ELR (cell line): ENCODE measurements around the gene SGPL1.

Source experiments
- DNase-seq: peaks from one replicate; pipeline ENCODE4 v3.0.0-alpha.2; 2015; ENCODE audit warnings: low read depth

Gene SGPL1

DNA sequence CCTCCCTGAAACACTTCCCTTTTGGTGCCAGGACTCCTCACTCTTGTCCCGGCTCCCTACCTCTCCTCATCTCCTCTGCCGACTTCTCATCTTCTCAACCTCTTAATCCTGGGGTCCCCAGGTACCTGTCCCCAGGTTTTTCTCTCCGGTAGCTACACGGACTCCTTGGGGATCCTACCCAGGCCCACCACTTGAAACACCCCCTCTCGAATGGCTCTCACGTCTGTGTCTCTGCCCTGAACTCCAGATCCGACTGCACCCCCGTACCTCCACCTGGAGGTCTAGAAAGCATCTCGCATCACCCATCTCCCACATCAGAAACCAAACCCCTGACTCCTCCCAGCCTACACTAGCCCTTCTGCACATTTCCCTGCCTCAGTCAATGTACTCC is 35.4 kb upstream of the SGPL1 start:
- DNase-seq: no peak

- no peak for DNase-seq
Measured at GRCh38 chr10:70780772-70781171, 35.0 kb upstream of the SGPL1 start.

DNA sequence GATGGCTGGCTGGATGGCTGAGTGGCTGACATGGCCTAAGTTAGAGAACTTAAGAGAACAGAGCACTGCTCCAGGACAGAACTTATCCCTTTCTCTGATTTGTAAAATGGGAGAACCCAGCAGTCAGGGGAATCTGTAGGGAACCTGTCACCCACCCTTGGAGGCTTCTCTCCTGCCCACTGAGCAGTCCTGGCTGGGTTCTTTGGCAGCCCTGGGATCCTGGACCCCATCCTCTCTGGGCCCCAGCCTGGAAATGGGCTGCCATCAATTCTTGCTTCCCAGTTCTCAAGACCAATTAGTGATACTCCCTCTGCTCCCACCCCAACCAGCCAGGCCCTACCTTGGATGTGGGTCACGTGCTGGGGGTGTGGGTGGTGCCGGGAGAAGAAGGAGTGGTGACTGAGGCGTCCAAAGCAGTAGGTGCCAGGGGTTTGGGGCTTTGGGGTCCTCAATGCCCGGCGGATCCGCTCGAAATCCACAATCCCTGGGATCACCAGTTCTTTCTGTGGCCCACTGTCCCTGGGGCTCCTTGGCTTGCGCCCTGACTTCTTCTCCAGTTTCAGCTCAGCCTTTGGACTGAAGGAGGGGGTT is 34.2 kb upstream of the SGPL1 start:
- DNase-seq: no peak

DNA sequence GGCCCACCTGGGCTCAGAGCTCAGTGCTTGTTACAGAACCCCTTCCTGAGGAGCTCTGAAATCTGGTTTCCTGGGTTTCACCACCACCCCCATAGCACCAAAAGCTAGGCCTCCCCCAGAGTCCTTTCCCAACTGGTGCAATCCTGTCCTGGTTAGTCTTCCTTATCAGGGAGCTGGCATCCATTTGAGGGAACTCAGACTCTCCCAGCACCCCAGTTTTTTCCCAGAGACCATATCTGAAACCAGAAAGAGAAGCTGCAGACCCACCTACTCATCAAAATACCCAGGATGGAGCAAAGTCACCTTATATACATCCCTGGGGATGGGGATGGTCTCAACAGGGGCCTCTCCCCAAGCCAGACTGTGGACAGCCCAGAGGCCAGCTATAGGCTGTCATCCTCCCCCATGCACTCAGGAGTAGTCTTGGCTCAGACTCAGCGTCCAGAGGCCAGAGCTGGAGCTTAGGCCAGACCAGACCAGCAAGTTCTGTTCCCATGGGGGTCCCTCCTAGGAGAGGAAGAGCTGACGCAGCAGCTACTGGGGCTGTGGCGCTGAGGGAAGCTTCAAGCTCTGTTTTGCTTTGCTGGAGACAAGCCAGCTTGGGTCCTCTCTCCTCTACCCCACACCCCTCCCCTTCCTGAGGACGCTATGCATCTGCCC is 33.5 kb upstream of the SGPL1 start:
- DNase-seq: no peak

GRCh38 chr10:70782746-70783680 is 32.7 kb upstream of the SGPL1 start:
- no peak for DNase-seq

DNA sequence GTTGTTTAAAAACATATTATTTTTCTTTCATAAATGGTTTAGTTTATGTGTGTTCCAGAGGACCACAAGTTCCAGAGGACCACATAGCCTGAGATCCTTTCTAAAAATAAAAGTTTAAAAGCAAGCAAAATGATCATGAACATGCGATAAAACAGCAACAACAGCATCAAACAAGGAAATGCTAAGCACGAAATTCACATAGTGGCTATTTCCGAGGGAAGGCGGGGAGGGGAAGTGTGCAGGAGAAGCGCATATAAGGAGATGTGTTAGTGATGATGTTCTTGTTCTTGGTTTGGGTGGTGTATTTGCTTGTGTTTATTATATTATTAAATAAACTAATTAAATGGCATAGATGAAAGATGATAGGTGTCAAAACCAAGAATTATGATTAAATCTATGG is 31.7 kb upstream of the SGPL1 start:
- no peak for DNase-seq

GRCh38 chr10:70784471-70784870 is 31.3 kb upstream of the SGPL1 start:
- DNase-seq: peak; percentile 34

GRCh38 chr10:70785190-70785589 is 30.6 kb upstream of the SGPL1 start, which contains the start of gene TBATA:
TBATA (minus strand) TSS chr10:70785377; CDS start chr10:70783379, 1,998 bp downstream.
- no peak for DNase-seq

GRCh38 chr10:70786799-70787415 is 28.8 kb upstream of the SGPL1 start:
- DNase-seq: peak; percentile 58

DNA sequence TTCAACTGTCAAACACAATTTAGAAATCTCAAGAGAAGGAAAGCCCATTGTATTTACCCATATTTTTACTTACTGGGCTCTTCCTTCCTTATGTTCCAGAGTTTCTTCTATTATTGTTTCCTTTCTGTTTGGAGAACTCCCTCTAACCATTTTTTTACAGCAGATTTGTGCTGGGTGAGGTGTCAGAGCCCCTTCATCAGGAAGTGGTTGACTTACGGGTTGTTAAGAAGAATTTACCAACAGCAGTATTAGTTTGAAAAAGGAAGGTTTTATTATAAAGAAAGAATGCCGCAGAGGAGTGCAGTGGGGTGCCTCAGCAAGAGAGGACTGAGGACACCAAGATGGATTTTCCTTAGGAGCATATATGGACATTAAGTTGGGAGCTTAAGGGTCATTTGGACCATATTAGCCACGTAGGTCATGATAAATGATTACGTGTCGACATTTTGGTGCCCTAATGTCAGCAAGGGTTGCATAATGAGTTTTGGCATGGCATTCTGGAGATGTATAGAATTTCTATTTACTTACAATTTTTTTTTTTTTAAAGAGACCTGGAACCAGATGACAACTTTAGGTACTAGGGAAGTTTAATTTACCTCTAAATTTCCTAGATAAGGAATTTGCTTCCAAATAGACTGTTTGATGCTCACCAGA is 24.2 kb upstream of the SGPL1 start:
- no peak for DNase-seq

DNA sequence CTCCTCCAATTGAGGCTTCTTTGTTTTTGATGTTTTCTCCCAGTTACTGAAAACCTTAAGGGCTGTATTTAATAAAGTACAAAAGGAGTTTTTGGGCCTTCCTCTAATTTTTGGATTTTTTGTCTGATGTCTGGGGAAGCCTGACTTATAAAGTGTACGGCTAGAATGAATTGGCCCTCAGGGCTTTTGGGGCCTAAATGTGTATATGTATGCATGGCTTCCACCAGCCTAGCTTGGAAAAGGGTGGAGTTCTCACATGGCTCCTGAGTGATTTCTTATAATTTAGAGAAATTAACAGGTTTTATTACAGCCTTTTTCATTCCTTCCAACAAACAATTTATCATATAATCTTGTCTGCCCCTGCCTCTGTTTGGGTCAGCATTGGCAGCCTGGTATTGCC is 20.1 kb upstream of the SGPL1 start:
- DNase-seq: no peak

DNA sequence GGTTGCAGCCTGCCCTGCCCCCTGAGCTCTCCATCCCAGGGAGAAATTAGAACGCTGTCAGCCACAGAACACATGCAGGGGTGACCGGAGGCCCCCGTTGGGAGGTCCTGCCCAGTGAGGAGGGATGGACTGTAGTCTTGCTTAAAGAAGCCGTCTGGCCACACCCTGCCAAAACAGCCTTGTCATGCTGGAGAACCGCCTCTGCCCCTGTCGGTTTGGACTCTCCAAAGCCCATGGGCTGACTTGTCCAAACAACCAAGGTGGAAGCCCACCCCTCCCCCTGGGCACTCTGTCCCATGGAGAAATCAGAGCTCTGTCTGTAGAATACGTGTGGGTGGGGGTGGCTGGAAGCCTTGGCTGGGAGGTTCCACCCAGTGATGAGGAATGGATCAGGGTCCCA is 17.9 kb upstream of the SGPL1 start:
- DNase-seq: no peak

- peak; percentile 15 for DNase-seq
Measured at GRCh38 chr10:70799124-70799523, 16.6 kb upstream of the SGPL1 start.

DNA sequence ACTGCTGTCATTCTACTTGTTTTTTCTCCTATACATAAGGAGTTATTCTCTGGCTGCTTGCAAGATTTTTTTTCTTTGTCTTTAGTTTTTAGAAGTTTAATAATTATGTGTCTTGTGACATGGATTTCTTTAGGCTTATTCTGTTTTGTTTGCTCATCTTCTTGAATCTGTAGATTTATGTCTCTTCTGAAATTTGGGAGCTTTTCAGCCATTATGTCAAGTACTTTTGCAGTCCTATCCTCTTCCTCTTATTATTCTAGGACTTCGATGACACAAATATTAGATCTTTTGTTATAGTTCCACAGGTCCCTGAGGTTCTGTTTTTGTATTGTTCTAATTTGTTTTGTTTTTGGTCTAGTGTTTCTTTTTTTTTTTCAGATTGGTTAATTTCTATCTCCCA is 13.9 kb upstream of the SGPL1 start:
- DNase-seq: no peak

- no peak for DNase-seq
Measured at GRCh38 chr10:70803775-70804420, 11.8 kb upstream of the SGPL1 start.

GRCh38 chr10:70804421-70804808 is 11.3 kb upstream of the SGPL1 start:
- DNase-seq: no peak

- DNase-seq: no peak
Measured at GRCh38 chr10:70805619-70806215, 10.0 kb upstream of the SGPL1 start.

DNA sequence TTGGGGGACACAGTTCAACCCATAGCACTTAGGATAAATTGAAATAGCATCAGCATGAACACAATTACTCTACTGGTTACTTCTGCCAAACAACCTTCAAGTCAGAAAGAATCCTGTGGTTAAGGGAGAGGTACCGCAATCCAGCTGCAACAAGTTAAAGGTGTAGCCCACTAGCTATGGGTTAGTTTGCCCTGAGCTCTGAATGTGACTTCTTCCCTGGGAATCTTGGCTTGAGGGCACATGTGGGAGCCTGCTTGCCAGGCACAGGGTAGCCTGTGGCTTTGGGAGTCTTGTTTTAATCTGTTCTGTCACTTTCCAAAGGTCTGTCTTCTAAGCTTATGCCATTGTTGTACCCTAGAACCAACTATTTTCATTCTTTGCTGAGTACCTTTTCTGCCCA is 8.9 kb upstream of the SGPL1 start:
- no peak for DNase-seq

GRCh38 chr10:70807556-70807955 is 8.2 kb upstream of the SGPL1 start:
- no peak for DNase-seq

- DNase-seq: no peak
Measured at GRCh38 chr10:70809011-70809611, 6.6 kb upstream of the SGPL1 start.

DNA sequence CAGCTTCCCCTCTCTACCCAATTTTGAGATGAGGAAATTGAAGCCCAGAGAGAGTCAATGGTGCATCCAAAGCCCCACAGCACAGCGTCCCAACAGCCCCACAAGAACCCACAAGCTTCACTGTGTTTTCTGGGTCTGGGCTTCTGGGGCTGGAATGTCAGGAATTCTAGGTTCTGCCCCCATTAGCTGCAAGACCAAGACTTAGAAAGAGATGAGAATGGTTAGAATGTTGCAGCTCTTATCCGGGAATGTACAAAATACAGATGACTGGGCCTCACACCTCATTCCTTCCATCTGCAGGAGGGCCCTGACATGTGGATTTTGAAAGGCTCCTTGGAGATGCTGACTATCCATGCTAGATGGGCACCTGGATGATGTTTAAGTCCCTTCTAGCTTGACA is 6.0 kb upstream of the SGPL1 start:
- DNase-seq: no peak
